GM19328 (cell line): Measurements from ENCODE around the gene CDHR3.

Source experiments
- ATAC-seq: cut with Tn5 transposase; IDR thresholded peaks from one replicate; pipeline ENCODE4 v1.9.1; 2021; ENCODE audit warnings: mild to moderate bottlenecking, moderate library complexity; ENCODE audit not compliant: unreplicated experiment

Gene CDHR3

DNA sequence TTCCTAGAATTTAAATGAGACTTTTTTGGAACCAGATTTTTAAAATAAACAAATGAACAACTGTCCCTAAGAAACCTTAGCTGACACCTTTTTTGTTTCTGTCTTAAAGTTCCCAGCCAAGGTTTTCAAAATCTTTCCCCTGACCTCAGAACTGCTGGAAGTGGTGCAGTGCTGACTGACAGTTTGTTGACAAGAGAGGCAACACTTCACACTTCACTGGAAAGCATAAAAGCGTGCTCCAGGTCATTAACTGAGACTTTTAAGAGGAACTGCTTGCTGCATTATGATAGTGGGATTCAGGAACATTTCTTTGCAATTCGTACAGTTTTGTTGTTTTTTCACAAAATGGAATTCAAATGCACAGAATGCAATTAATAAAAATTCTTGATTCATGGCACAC lies 112.9 kb downstream of the CDHR3 start:
- ATAC-seq, result no peak

DNA sequence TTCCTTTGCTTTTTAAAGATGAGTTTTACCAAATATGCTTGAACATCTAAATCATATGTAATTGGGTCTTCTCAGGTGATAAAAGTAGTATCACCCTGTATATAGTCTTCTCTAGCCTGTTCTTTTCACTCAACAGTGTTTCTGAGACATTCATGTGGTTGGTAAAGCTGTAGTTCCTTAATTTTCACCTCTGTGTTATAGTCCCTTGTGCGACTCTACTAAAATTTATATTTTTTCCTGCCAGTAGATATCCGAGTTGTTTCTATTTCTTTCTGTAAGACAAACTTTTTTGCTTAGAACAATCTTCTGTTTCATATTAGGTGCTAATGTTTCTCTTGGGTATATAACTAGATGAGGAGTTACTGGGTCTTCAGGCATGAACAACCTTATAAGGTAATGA lies 113.5 kb downstream of the CDHR3 start:
- no peak for ATAC-seq

DNA sequence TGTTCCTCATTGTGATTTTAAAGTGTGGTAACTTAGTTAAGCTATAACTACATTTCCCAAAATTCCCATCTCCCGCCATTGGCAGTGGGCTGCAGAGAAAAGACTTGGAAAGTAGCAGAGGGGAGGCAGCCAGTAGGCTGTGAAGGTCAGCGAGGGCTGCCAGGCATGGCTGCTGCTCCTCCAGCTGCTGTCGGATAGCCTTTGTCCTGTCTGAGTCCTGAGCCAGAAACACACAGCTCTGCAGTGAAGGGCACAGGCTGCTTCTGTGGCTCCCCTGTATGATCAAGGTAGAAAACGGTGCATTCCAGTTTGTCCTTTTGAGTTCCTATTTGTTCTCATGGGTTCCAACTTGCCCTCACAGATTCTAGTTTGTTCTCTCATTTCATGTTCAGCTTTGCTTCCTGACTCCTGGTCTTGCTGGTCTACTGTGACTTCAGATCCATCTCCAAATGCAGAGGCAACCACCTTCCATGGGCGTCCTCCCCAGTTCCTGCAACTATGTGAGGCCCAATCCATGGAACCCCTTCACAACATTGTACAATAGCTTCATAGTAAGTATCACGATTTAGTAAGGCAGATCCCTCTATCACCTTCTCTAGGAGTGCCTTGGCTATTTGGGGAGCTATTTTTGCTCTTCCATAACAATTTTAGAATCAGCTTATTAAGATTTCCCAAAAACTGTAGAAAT lies 117.4 kb downstream of the CDHR3 start:
- ATAC-seq, result no peak

- no peak for ATAC-seq
These were observed 119.2 kb downstream of the CDHR3 start for GRCh38 chr7:106082087-106082854.
